GM12864 (cell line): ENCODE measurements around the gene ASIC2.

Experiments
- DNase-seq: peaks from one replicate; pipeline ENCODE4 v3.0.0-alpha.2; 2011; ENCODE audit warnings: low read depth
- H3K4me3 ChIP-seq: 2 replicates; pipeline ENCODE4 v1.5.1; 2011; ENCODE audit warnings: mild to moderate bottlenecking, low read depth, low read length, control low read depth
- CTCF ChIP-seq: IDR thresholded peaks from 2 replicates; pipeline ENCODE4 v1.5.1; 2011; ENCODE audit warnings: low read depth, mild to moderate bottlenecking, moderate library complexity, low read length, control low read depth, inconsistent platforms; ENCODE audit errors: missing control alignments

The ASIC2 gene

GRCh38 chr17:33125552-33125950 is 167.5 kb downstream of the ASIC2 start:
- TF ChIP-seq CTCF, result no peak
- no peak for DNase-seq
- H3K4me3 ChIP-seq, result no peak overlapping the region

DNA sequence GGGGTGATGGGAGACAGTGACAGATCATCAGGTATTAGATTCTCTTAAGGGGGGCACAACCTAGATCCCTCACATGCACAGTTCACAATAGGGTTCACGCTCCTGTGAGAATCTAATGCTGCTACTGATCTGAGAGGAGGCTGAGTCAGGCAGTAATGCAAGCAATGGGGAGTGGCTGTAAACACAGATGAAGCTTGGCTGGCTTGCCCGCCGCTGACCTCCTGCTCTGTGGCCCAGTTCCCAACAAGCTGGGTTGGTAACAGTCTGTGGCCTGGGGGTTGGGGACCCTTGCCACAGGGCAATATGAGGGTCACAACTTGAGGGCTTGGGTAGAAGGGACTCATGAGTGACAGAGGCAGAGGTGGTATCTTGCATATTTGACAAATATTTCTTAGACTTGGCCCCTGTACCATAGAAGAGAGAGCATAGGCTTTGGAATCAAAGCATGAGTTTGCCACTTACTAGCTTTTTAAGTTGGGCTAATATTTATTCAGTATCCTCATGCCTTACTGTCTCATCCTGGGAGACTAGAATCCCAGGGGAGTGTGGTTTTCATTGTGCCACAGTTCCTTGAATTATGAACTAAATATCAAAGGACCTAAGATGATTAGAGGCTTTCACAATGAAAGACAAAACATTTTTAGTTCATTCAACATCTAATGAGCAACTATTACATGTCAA is 168.1 kb downstream of the ASIC2 start:
- DNase-seq, result no peak
- H3K4me3 ChIP-seq, result no peak overlapping the region
- TF ChIP-seq CTCF, result no peak

DNA sequence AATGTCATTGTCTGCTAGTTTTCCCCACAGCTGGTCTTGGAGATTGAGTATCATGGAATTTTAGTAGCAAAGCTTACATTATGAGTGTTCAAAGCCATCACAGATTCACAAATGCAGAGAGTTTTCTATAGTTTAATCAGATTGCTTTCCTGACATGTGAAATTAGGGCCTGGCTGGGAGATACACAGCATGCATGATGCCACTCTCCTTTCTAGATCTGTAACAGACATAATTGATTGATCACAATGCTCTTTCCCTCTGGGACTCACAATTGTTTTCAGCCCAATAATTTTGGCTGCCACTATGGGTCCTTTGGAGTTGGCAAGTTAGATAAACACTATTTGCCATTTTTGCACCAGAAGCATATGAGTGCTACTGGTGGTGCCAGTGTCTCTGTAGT is 168.9 kb downstream of the ASIC2 start:
- TF ChIP-seq CTCF, result no peak
- no peak overlapping the region for H3K4me3 ChIP-seq
- DNase-seq, result no peak

DNA sequence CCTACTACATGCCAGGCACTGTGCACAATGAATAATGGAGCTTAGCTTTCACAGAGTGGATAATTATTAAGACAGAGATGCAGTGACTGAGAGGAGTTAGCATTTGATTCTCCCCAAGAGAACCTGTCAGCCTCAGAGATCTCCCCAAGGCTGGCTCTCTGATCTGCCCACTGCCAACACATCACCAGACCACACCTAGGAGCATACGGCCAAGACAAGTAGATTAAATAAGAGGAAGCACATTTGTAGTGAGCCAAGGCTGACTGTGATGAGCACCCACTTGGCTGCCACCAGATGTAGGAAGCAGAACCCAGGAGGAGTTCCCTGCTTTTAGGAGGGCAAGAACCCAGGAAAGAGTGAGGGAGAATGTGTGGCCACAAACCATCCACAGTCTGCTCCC is 171.3 kb downstream of the ASIC2 start:
- no peak for TF ChIP-seq CTCF
- DNase-seq, result no peak
- no peak overlapping the region for H3K4me3 ChIP-seq

DNA sequence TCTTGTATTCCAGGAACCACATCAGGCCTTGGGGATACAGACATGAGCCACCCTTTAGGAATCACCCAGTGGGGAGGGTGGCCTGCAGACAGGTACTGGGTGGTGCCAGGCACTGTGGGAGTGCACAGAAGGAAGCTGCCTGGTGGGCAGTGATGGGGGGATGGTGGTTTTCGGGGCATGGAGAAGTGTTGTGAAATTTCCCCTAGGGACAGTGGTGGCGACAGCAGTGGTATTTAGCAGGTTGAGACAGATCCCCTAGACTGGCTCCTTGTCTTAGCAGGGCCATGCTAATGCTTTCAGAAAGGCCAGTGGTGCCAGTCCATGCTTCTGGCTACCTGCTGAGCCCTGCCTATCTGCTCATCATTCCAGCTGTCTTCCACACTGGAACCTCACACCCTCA is 171.8 kb downstream of the ASIC2 start:
- DNase-seq, result no peak
- H3K4me3 ChIP-seq, result no peak overlapping the region
- no peak for TF ChIP-seq CTCF

DNA sequence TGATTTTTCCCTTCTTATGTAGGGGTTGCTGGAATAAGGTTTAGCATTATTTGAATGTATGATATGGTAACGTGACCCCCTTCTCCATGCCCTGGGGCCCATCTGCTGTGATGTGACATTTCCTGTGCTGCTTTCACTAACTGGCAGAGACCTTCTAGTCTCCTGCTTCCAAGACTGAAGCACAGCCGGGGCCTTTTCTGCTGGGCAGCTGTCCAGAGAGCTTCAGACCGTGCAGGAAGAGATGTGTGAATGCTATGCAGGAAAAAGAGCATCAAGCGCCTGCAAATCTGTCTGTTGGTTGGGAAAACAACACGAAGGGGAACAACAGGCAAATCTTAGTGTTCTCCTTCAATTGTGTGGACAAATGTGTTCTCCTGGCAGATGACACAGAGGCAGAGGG is 173.0 kb downstream of the ASIC2 start:
- no peak overlapping the region for H3K4me3 ChIP-seq
- TF ChIP-seq CTCF, result no peak
- DNase-seq, result no peak

- H3K4me3 ChIP-seq, result no peak overlapping the region
- no peak for TF ChIP-seq CTCF
- DNase-seq, result no peak
Measured at GRCh38 chr17:33118391-33119075, 174.6 kb downstream of the ASIC2 start.
